SK-N-SH treated with all-trans-retinoic acid at 6 μM for 48 hours (cell line): Measurements from ENCODE around the gene STXBP2.

Experiments
- ESRRG ChIP-seq: fragments of 250-450 bp; sonication (Bioruptor Pico); IDR thresholded peaks from 2 replicates; pipeline ENCODE4 v1.6.1; 2021; ENCODE audit warnings: mild to moderate bottlenecking
- ISL1 ChIP-seq: fragments of 250-450 bp; sonication (Bioruptor Pico); IDR thresholded peaks from 2 replicates; pipeline ENCODE4 v2.1.2; 2022; ENCODE audit warnings: mild to moderate bottlenecking, moderate library complexity
- OSR1 ChIP-seq: fragments of 250-450 bp; sonication (Bioruptor Pico); IDR thresholded peaks from 2 replicates; pipeline ENCODE4 v1.8.0; 2022; ENCODE audit warnings: moderate library complexity, mild to moderate bottlenecking, inconsistent platforms
- POU6F1 ChIP-seq: fragments of 250-450 bp; sonication (Bioruptor Pico); IDR thresholded peaks from 2 replicates; pipeline ENCODE4 v1.8.0; 2021; ENCODE audit warnings: low read depth, mild to moderate bottlenecking, moderate library complexity, borderline replicate concordance
- PPARA ChIP-seq: fragments of 250-450 bp; sonication (Bioruptor Pico); IDR thresholded peaks from 2 replicates; pipeline ENCODE4 v1.5.0; 2020; ENCODE audit warnings: mild to moderate bottlenecking, borderline replicate concordance
- RARB ChIP-seq: fragments of 250-450 bp; sonication (Bioruptor Pico); IDR thresholded peaks from 2 replicates; pipeline ENCODE4 v1.8.0; 2021; ENCODE audit warnings: mild to moderate bottlenecking, moderate library complexity
- SNAI2 ChIP-seq: fragments of 250-450 bp; sonication (Bioruptor Pico); IDR thresholded peaks from 2 replicates; pipeline ENCODE4 v1.5.0; 2020; ENCODE audit warnings: mild to moderate bottlenecking, moderate library complexity
- TSHZ2 ChIP-seq: fragments of 250-450 bp; sonication (Bioruptor Pico); IDR thresholded peaks from 2 replicates; pipeline ENCODE4 v1.5.0; 2020; ENCODE audit warnings: mild to moderate bottlenecking, moderate library complexity
- ZC3H10 ChIP-seq: fragments of 250-450 bp; sonication (Bioruptor Pico); IDR thresholded peaks from 2 replicates; pipeline ENCODE4 v1.5.1; 2021; ENCODE audit warnings: mild to moderate bottlenecking, moderate library complexity
- ZFP3 ChIP-seq: fragments of 250-450 bp; sonication (Bioruptor Pico); IDR thresholded peaks from 2 replicates; pipeline ENCODE4 v1.5.0; 2020; ENCODE audit warnings: mild to moderate bottlenecking, moderate library complexity
- ZNF70 ChIP-seq: fragments of 450-650 bp; formaldehyde crosslinking; IDR thresholded peaks from 2 replicates; pipeline ENCODE4 v1.5.0; 2020; ENCODE audit warnings: mild to moderate bottlenecking, moderate library complexity
- ZNF8 ChIP-seq: fragments of 450-650 bp; formaldehyde crosslinking; IDR thresholded peaks from 2 replicates; pipeline ENCODE4 v1.5.0; 2020; ENCODE audit warnings: mild to moderate bottlenecking, moderate library complexity
- TF ChIP-seq, protein P1 (sequence below): fragments of 250-450 bp; sonication (Bioruptor Pico); IDR thresholded peaks from 2 replicates; pipeline ENCODE4 v1.5.1; 2021; ENCODE audit warnings: mild to moderate bottlenecking, moderate library complexity
- TF ChIP-seq, protein P2 (sequence below): fragments of 250-450 bp; sonication (Bioruptor Pico); IDR thresholded peaks from 2 replicates; pipeline ENCODE4 v1.8.0; 2020; ENCODE audit warnings: mild to moderate bottlenecking, moderate library complexity, borderline replicate concordance

- TF ChIP-seq RARB (CRISPR knock-in tag): no peak
- TF ChIP-seq TSHZ2 (CRISPR knock-in tag): no peak
- TF ChIP-seq PPARA (CRISPR knock-in tag): no peak
- no peak for TF ChIP-seq ZC3H10 (CRISPR knock-in tag)
- TF ChIP-seq ZNF70 (CRISPR knock-in tag): no peak
- no peak for TF ChIP-seq OSR1 (CRISPR knock-in tag)
- TF ChIP-seq POU6F1 (CRISPR knock-in tag): no peak
- TF ChIP-seq ISL1 (CRISPR knock-in tag): no peak
- TF ChIP-seq ZNF8 (CRISPR knock-in tag): no peak
- TF ChIP-seq ZFP3 (CRISPR knock-in tag): no peak
- TF ChIP-seq ESRRG (CRISPR knock-in tag): no peak
- TF ChIP-seq, protein P1, sequence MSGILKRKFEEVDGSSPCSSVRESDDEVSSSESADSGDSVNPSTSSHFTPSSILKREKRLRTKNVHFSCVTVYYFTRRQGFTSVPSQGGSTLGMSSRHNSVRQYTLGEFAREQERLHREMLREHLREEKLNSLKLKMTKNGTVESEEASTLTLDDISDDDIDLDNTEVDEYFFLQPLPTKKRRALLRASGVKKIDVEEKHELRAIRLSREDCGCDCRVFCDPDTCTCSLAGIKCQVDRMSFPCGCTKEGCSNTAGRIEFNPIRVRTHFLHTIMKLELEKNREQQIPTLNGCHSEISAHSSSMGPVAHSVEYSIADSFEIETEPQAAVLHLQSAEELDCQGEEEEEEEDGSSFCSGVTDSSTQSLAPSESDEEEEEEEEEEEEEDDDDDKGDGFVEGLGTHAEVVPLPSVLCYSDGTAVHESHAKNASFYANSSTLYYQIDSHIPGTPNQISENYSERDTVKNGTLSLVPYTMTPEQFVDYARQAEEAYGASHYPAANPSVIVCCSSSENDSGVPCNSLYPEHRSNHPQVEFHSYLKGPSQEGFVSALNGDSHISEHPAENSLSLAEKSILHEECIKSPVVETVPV (CRISPR knock-in tag): no peak
- no peak for TF ChIP-seq SNAI2
- TF ChIP-seq, protein P2, sequence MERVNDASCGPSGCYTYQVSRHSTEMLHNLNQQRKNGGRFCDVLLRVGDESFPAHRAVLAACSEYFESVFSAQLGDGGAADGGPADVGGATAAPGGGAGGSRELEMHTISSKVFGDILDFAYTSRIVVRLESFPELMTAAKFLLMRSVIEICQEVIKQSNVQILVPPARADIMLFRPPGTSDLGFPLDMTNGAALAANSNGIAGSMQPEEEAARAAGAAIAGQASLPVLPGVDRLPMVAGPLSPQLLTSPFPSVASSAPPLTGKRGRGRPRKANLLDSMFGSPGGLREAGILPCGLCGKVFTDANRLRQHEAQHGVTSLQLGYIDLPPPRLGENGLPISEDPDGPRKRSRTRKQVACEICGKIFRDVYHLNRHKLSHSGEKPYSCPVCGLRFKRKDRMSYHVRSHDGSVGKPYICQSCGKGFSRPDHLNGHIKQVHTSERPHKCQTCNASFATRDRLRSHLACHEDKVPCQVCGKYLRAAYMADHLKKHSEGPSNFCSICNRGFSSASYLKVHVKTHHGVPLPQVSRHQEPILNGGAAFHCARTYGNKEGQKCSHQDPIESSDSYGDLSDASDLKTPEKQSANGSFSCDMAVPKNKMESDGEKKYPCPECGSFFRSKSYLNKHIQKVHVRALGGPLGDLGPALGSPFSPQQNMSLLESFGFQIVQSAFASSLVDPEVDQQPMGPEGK (CRISPR knock-in tag): no peak
Measured at GRCh38 chr19:7652061-7652641, 15.2 kb downstream of the STXBP2 start.
